H1 (cell line): ENCODE data around the gene DPH1. TPM values are rescaled to one million over a fixed set of nuclear protein-coding genes. Genes with fewer than 3 reads are reported as not detected.

Experiments
- CTCF ChIA-PET: fragments of 300-600 bp; sonication (Branson Sonifier 250); formaldehyde crosslinking; loops from one replicate; lab custom pipeline; 2021; ENCODE audit not compliant: partially characterized antibody; lab: Charles Lee
- POLR2A ChIA-PET: fragments of 300-600 bp; sonication (Branson Sonifier 250); formaldehyde crosslinking; loops from one replicate; lab custom pipeline; 2021; ENCODE audit warnings: inconsistent platforms; ENCODE audit not compliant: partially characterized antibody; lab: Charles Lee
- DNase-seq, 2 experiments: peaks; one replicate each; pipeline versions ENCODE4 v3.0.0 to v3.0.0-alpha.2; 2010 to 2022; ENCODE audit warnings: low spot score in 2 of 2, low read depth in 1 of 2, mixed read lengths in 1 of 2
- FAIRE-seq: peaks from 2 replicates; lab custom pipeline; 2011; peaks lifted over from hg19 to GRCh38; lab: Jason Lieb, UNC
- H2AFZ ChIP-seq: 2 replicates; pipeline ENCODE4 v1.8.1; 2012; ENCODE audit warnings: low read length, inconsistent platforms
- H2AK5ac ChIP-seq: 2 replicates; pipeline ENCODE4 v1.6.1; 2013; ENCODE audit warnings: low read depth, low read length
- H2BK120ac ChIP-seq: replicated peaks from 2 replicates; pipeline ENCODE3; 2013; ENCODE audit warnings: low read depth, low read length, inconsistent platforms
- H2BK12ac ChIP-seq: 2 replicates; pipeline ENCODE4 v1.6.1; 2013; ENCODE audit warnings: low read depth, low read length
- H2BK15ac ChIP-seq: 2 replicates; pipeline ENCODE4 v1.6.1; 2013; ENCODE audit warnings: low read length
- H2BK20ac ChIP-seq: 2 replicates; pipeline ENCODE4 v1.6.1; 2013; ENCODE audit warnings: low read length
- H2BK5ac ChIP-seq: 2 replicates; pipeline ENCODE4 v1.6.1; 2013; ENCODE audit warnings: low read depth, low read length
- H3K14ac ChIP-seq: 2 replicates; pipeline ENCODE4 v1.6.1; 2013; ENCODE audit warnings: inconsistent platforms; ENCODE audit not compliant: insufficient read length
- H3K18ac ChIP-seq: 2 replicates; pipeline ENCODE4 v1.6.1; 2013; ENCODE audit warnings: low read length; ENCODE audit errors: extremely low read depth
- H3K23ac ChIP-seq: 2 replicates; pipeline ENCODE4 v1.6.1; 2013; ENCODE audit warnings: inconsistent platforms; ENCODE audit not compliant: insufficient read length
- H3K23me2 ChIP-seq: 2 replicates; pipeline ENCODE4 v1.6.1; 2013; ENCODE audit warnings: low read depth, low read length
- H3K27ac ChIP-seq: 2 replicates; pipeline ENCODE4 v1.6.1; 2011; ENCODE audit warnings: low read depth, low read length, inconsistent platforms
- H3K27me3 ChIP-seq, 4 experiments: replicated peaks in 1 of 4; 1 replicate in 1 of 4; 2 replicates in 3 of 4; pipeline versions ENCODE4 v1.6.1 to v1.8.1; 2011 to 2013; ENCODE audit warnings: low read length in 3 of 4, mild to moderate bottlenecking in 3 of 4, inconsistent platforms in 2 of 4, mixed read lengths in 2 of 4, moderate library complexity in 1 of 4; ENCODE audit not compliant: control insufficient read depth in 3 of 4, insufficient read depth in 3 of 4; ENCODE audit errors: extremely low read depth in 1 of 4
- H3K36me3 ChIP-seq, 4 experiments: 2 replicates each; pipeline versions ENCODE4 v1.6.1 to v1.8.1; 2011 to 2013; ENCODE audit warnings: mild to moderate bottlenecking in 4 of 4, low read length in 3 of 4, moderate library complexity in 2 of 4, control low read depth in 1 of 4, inconsistent platforms in 1 of 4; ENCODE audit not compliant: insufficient read depth in 4 of 4, control insufficient read depth in 2 of 4
- H3K4ac ChIP-seq: replicated peaks from 2 replicates; pipeline ENCODE3; 2013; ENCODE audit warnings: low read length, low read depth, mixed read lengths, inconsistent platforms; ENCODE audit not compliant: insufficient read length
- H3K4me1 ChIP-seq, 4 experiments: replicated peaks in 1 of 4; 1 replicate in 1 of 4; 2 replicates in 3 of 4; pipeline versions ENCODE4 v1.6.1 to v1.8.1; 2011 to 2013; ENCODE audit warnings: low read length in 3 of 4, inconsistent platforms in 2 of 4, mixed read lengths in 1 of 4; ENCODE audit not compliant: insufficient read depth in 4 of 4, control insufficient read depth in 3 of 4
- H3K4me2 ChIP-seq, 2 experiments: 2 replicates each; pipeline versions ENCODE4 v1.6.1 to v1.8.1; 2011 to 2013; ENCODE audit warnings: low read depth in 2 of 2, low read length in 2 of 2, control low read depth in 1 of 2, inconsistent platforms in 1 of 2, mild to moderate bottlenecking in 1 of 2; ENCODE audit not compliant: insufficient read depth in 1 of 2
- H3K4me3 ChIP-seq, 4 experiments: fragments of 200-600, 300-600 bp in 1 of 4; sonication (generic), shearing (Covaris generic), sonication (Bioruptor Twin) in 1 of 4; 2 replicates each; pipeline versions ENCODE4 v1.5.1 to v1.8.1; 2011 to 2016; ENCODE audit warnings: low read length in 4 of 4, low read depth in 3 of 4, control low read depth in 2 of 4, inconsistent platforms in 2 of 4, mild to moderate bottlenecking in 2 of 4, mixed read lengths in 1 of 4, moderate library complexity in 1 of 4; ENCODE audit not compliant: insufficient read depth in 2 of 4; ENCODE audit errors: extremely low read depth in 1 of 4
- H3K56ac ChIP-seq: replicated peaks from 2 replicates; pipeline ENCODE3; 2013; ENCODE audit warnings: low read depth, mild to moderate bottlenecking, mixed read lengths, low read length, inconsistent platforms; ENCODE audit not compliant: insufficient read length
- H3K79me1 ChIP-seq: 2 replicates; pipeline ENCODE4 v1.6.1; 2013; ENCODE audit warnings: low read depth, low read length, control low read depth
- H3K79me2 ChIP-seq, 2 experiments: 2 replicates each; pipeline versions ENCODE4 v1.6.1 to v1.8.1; 2012 to 2013; ENCODE audit warnings: low read length in 2 of 2, mild to moderate bottlenecking in 2 of 2, inconsistent platforms in 1 of 2; ENCODE audit not compliant: insufficient read depth in 2 of 2, control insufficient read depth in 1 of 2
- H3K9ac ChIP-seq, 4 experiments: replicated peaks in 1 of 4; 1 replicate in 1 of 4; 2 replicates in 3 of 4; pipeline versions ENCODE4 v1.6.1 to v1.8.1; 2011 to 2013; ENCODE audit warnings: low read depth in 3 of 4, low read length in 3 of 4, control low read depth in 2 of 4, mild to moderate bottlenecking in 2 of 4, moderate library complexity in 2 of 4, inconsistent platforms in 1 of 4; ENCODE audit errors: extremely low read depth in 1 of 4
- H3K9me3 ChIP-seq, 2 experiments: 2 replicates each; pipeline versions ENCODE4 v1.6.1 to v1.8.1; 2012 to 2013; ENCODE audit warnings: mild to moderate bottlenecking in 2 of 2, moderate library complexity in 2 of 2, control low read depth in 1 of 2, inconsistent platforms in 1 of 2, low read depth in 1 of 2, low read length in 1 of 2, mixed read lengths in 1 of 2; ENCODE audit not compliant: insufficient read depth in 2 of 2
- H4K20me1 ChIP-seq, 2 experiments: replicated peaks in 1 of 2; 2 replicates each; pipeline versions ENCODE3 to v1.8.1; 2011 to 2013; ENCODE audit warnings: inconsistent platforms in 2 of 2, low read length in 2 of 2, mild to moderate bottlenecking in 1 of 2; ENCODE audit not compliant: insufficient read depth in 2 of 2, control insufficient read depth in 1 of 2
- H4K5ac ChIP-seq: 2 replicates; pipeline ENCODE4 v1.6.1; 2013; ENCODE audit warnings: low read length, low read depth, mixed read lengths, inconsistent platforms; ENCODE audit not compliant: insufficient read length
- H4K8ac ChIP-seq: 2 replicates; pipeline ENCODE4 v1.8.0; 2013; ENCODE audit warnings: mild to moderate bottlenecking, moderate library complexity, low read length, inconsistent platforms; ENCODE audit not compliant: insufficient read depth; ENCODE audit errors: extremely low read depth
- H4K91ac ChIP-seq: replicated peaks from 2 replicates; pipeline ENCODE3; 2013; ENCODE audit warnings: low read length, mixed read lengths, inconsistent platforms; ENCODE audit not compliant: insufficient read length
- ASH2L ChIP-seq: fragments of 200-600, 300-600 bp; sonication (generic); IDR thresholded peaks from one replicate; pipeline ENCODE4 v1.7.1; 2017; ENCODE audit warnings: low read length
- CBX5 ChIP-seq: fragments of 300-800, 300-1000 bp; sonication (generic); IDR thresholded peaks from 2 replicates; pipeline ENCODE4 v1.7.1; 2016; ENCODE audit warnings: antibody characterized with exemption, low read length, low read depth
- EZH2 ChIP-seq: fragments of 200-600 bp; sonication (generic); IDR thresholded peaks from 2 replicates; pipeline ENCODE4 v1.7.1; 2012; ENCODE audit warnings: low read depth, mild to moderate bottlenecking, moderate library complexity, low read length, inconsistent platforms; ENCODE audit not compliant: severe bottlenecking
- MAFK ChIP-seq: IDR thresholded peaks from 2 replicates; pipeline ENCODE4 v1.6.1; 2012; ENCODE audit warnings: low read depth, mild to moderate bottlenecking, improper control_type of control experiment, low read length
- TAF7 ChIP-seq: optimal IDR thresholded peaks from 2 replicates; pipeline ENCODE3; 2011; ENCODE audit warnings: low read depth, mild to moderate bottlenecking, inconsistent platforms, low read length, moderate library complexity, borderline replicate concordance
- WGBS, 2 experiments: shearing (Covaris generic) in 1 of 2; methylation state at CpG; one replicate each; pipeline versions ENCODE4 v1.1.6 to v1.1.7; 2013 to 2015; ENCODE audit warnings: low lambda C conversion rate in 2 of 2, mixed read lengths in 2 of 2, inconsistent platforms in 1 of 2, low coverage in 1 of 2, missing lambda C conversion rate in 1 of 2; ENCODE audit not compliant: insufficient replicate concordance in 2 of 2, insufficient coverage in 1 of 2, insufficient read length in 1 of 2; ENCODE audit errors: extremely low coverage in 1 of 2, missing lambda C conversion rate in 1 of 2; 5-methylcytosine and 5-hydroxymethylcytosine counted together
- polyA plus RNA-seq, 7 experiments: library from polyadenylated mRNA; depleted of rRNA in 3 of 7; stranded (reverse) in 5 of 7; unstranded in 2 of 7; fragments of >200 nt in 5 of 7; fragments of 200-250 nt in 2 of 7; gene quantifications; 1 replicate in 5 of 7; 2 replicates in 1 of 7; 4 replicates in 1 of 7; pipeline versions ENCODE4 v1.2.1 to v1.2.3, GENCODE V29; 2011 to 2013; ENCODE audit warnings: missing spikeins in 2 of 7, mixed read lengths in 2 of 7
- total RNA-seq: library from RNA; stranded (reverse); fragmentation: NEBNext Ultra II Directional; extraction: Animal tissue kit (Norgen Biotek cat#: 25700); gene quantifications from 2 replicates; pipeline ENCODE4 v1.2.1, GENCODE V29; 2021

The DPH1 gene
- total and polyA plus RNA-seq, 2 of the 8 experiments (the other 6 are each of a cell fraction or from before 2014, with no cell fraction given), result 24.9 to 30.0 TPM

- Histone ChIP-seq H3K4me3 (no peak overlapping the region), H2BK5ac (peak overlapping the region; percentile 77), H3K4me1 (peaks cover 2 to 17% (median 5%) of the 10 kb centered on the region in 4 experiments; a peak in 6 of 7 replicates), H3K4ac (no peak overlapping the region), H4K20me1 (peaks cover 2 to 6% of the 10 kb centered on the region in 2 experiments), H2BK20ac (0 out of 2 replicates have a peak overlapping the region, but pooled peaks have one; percentile 82), H3K79me1 (no peaks in the 10 kb centered on the region), H3K36me3 (peaks cover 0 to 4% (median 0%) of the 10 kb centered on the region in 4 experiments; a peak in 1 of 8 replicates), H3K14ac (no peak overlapping the region), H2BK12ac (peak overlapping the region; percentile 53; the same call in 1 of the 2 replicates), H4K8ac (no peak overlapping the region), H3K27ac (no peak overlapping the region), H4K5ac (no peak overlapping the region), H2BK120ac (no peak overlapping the region), H3K18ac (peak overlapping the region; percentile 62; the same call in 1 of the 2 replicates), H3K23me2 (no peaks in the 10 kb centered on the region), H3K23ac (no peak overlapping the region), H2BK15ac (no peak overlapping the region), H3K56ac (no peak overlapping the region), H3K9ac (no peak overlapping the region), H3K9me3 (no peaks in the 10 kb centered on the region), H2AK5ac (0 out of 2 replicates have a peak overlapping the region, but pooled peaks have one; percentile 71), H2AFZ (no peak overlapping the region), H3K79me2 (no peaks in the 10 kb centered on the region), H3K27me3 (no peaks in the 10 kb centered on the region), H3K4me2 (no peak overlapping the region), H4K91ac (peak overlapping the region; percentile 30)
- FAIRE-seq, result no peak
- WGBS, 2 experiments, result 73% methylated on average over 6 of the region's 6 CpGs; no CpG with 5 or more reads in 1 of the 2 experiments
- no peak for DNase-seq
- POLR2A ChIA-PET, result interaction anchor here (0.9 kb wide), 1 partner anchor 18 kb away, joined by 3 read pairs; no protein-coding TSS in a partner anchor
- no peak for TF ChIP-seq TAF7
- no peak for TF ChIP-seq MAFK
- no peak for TF ChIP-seq EZH2
- no peak for TF ChIP-seq ASH2L
- TF ChIP-seq CBX5, result no peak
- CTCF ChIA-PET, result interaction anchor here (0.8 to 11.7 kb wide), 18 partner anchors 9 to 807 kb away, joined by 3 to 122 read pairs (median 3); partner anchors contain the start of gene HIC1
These were observed 41.1 kb downstream of the DPH1 start for GRCh38 chr17:2071024-2071385.
